Measurements from ENCODE around the gene GPC6. TPM values are rescaled to one million over a fixed set of nuclear protein-coding genes. Genes with fewer than 3 reads are reported as not detected.

GPC6 gene
- total RNA-seq, 1 donor from 2014 or later: 50.3 TPM

- TF ChIP-seq, protein P1, sequence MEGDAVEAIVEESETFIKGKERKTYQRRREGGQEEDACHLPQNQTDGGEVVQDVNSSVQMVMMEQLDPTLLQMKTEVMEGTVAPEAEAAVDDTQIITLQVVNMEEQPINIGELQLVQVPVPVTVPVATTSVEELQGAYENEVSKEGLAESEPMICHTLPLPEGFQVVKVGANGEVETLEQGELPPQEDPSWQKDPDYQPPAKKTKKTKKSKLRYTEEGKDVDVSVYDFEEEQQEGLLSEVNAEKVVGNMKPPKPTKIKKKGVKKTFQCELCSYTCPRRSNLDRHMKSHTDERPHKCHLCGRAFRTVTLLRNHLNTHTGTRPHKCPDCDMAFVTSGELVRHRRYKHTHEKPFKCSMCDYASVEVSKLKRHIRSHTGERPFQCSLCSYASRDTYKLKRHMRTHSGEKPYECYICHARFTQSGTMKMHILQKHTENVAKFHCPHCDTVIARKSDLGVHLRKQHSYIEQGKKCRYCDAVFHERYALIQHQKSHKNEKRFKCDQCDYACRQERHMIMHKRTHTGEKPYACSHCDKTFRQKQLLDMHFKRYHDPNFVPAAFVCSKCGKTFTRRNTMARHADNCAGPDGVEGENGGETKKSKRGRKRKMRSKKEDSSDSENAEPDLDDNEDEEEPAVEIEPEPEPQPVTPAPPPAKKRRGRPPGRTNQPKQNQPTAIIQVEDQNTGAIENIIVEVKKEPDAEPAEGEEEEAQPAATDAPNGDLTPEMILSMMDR (IDR thresholded peaks at IDR 0.05; ENCODE audit: unreplicated experiment): no peak
- Mint-ChIP-seq H3K4me1 (ENCODE audit: low read depth) (no peaks in the 10 kb centered on the region), H3K36me3 (ENCODE audit: insufficient read depth) (peaks cover 3% of the 10 kb centered on the region), H3K9me3 (ENCODE audit: low read depth) (peaks cover 5% of the 10 kb centered on the region), H3K4me3 (ENCODE audit: low read depth) (no peak overlapping the region), H3K27ac (no peak overlapping the region), H3K27me3 (no peaks in the 10 kb centered on the region)
- DNase-seq (ENCODE audit: low spot score, unreplicated experiment): no peak
Observed at GRCh38 chr13:94195715-94196114, 969.1 kb downstream of the GPC6 start.

- DNase-seq (ENCODE audit: low spot score, unreplicated experiment): no peak
- H3K4me3 Mint-ChIP-seq (ENCODE audit: low read depth): no peak overlapping the region
- no peaks in the 10 kb centered on the region for H3K27me3 Mint-ChIP-seq
- H3K27ac Mint-ChIP-seq: no peak overlapping the region
- peaks cover 5% of the 10 kb centered on the region for H3K9me3 Mint-ChIP-seq (ENCODE audit: low read depth)
- TF ChIP-seq, protein P1 (IDR thresholded peaks at IDR 0.05; ENCODE audit: unreplicated experiment): no peak
- H3K36me3 Mint-ChIP-seq (ENCODE audit: insufficient read depth): peaks cover 3% of the 10 kb centered on the region
- no peaks in the 10 kb centered on the region for H3K4me1 Mint-ChIP-seq (ENCODE audit: low read depth)
Observed at GRCh38 chr13:94196413-94196812, 969.8 kb downstream of the GPC6 start.

- peaks cover 4% of the 10 kb centered on the region for H3K36me3 Mint-ChIP-seq (ENCODE audit: insufficient read depth)
- peaks cover 5% of the 10 kb centered on the region for H3K9me3 Mint-ChIP-seq (ENCODE audit: low read depth)
- H3K4me3 Mint-ChIP-seq (ENCODE audit: low read depth): no peak overlapping the region
- H3K27ac Mint-ChIP-seq: no peak overlapping the region
- DNase-seq (ENCODE audit: low spot score, unreplicated experiment): no peak
- TF ChIP-seq, protein P1 (IDR thresholded peaks at IDR 0.05; ENCODE audit: unreplicated experiment): no peak
- no peaks in the 10 kb centered on the region for H3K4me1 Mint-ChIP-seq (ENCODE audit: low read depth)
- H3K27me3 Mint-ChIP-seq: no peaks in the 10 kb centered on the region
Observed at GRCh38 chr13:94198681-94199080, 972.1 kb downstream of the GPC6 start.

GRCh38 chr13:94199135-94199534 is 972.5 kb downstream of the GPC6 start:
- H3K4me3 Mint-ChIP-seq (ENCODE audit: low read depth): no peak overlapping the region
- H3K36me3 Mint-ChIP-seq (ENCODE audit: insufficient read depth): peaks cover 4% of the 10 kb centered on the region
- no peaks in the 10 kb centered on the region for H3K27me3 Mint-ChIP-seq
- H3K9me3 Mint-ChIP-seq (ENCODE audit: low read depth): peaks cover 5% of the 10 kb centered on the region
- H3K4me1 Mint-ChIP-seq (ENCODE audit: low read depth): no peaks in the 10 kb centered on the region
- H3K27ac Mint-ChIP-seq: no peak overlapping the region
- DNase-seq (ENCODE audit: low spot score, unreplicated experiment): no peak
- TF ChIP-seq, protein P1 (IDR thresholded peaks at IDR 0.05; ENCODE audit: unreplicated experiment): no peak

- Mint-ChIP-seq H3K4me1 (ENCODE audit: low read depth) (no peaks in the 10 kb centered on the region), H3K4me3 (ENCODE audit: low read depth) (no peak overlapping the region), H3K27me3 (no peaks in the 10 kb centered on the region), H3K27ac (no peak overlapping the region), H3K9me3 (ENCODE audit: low read depth) (peaks cover 5% of the 10 kb centered on the region), H3K36me3 (ENCODE audit: insufficient read depth) (peaks cover 4% of the 10 kb centered on the region)
- TF ChIP-seq, protein P1 (IDR thresholded peaks at IDR 0.05; ENCODE audit: unreplicated experiment): no peak
- no peak for DNase-seq (ENCODE audit: low spot score, unreplicated experiment)
Observed at GRCh38 chr13:94201022-94201421, 974.4 kb downstream of the GPC6 start.

All from progenitor cell of endocrine pancreas (in vitro differentiated cells).